NCI-H748 treated with DMSO at 0.1 percent for 48 hours (cell line): Measurements from ENCODE around the gene DMBX1.
A peak's percentile ranks its signal among the peaks of the same experiment; 100 is the strongest.

Experiments
- DNase-seq: peaks from one replicate; lab custom pipeline; 2025; lab: John Stamatoyannopoulos, UW

Gene DMBX1

DNA sequence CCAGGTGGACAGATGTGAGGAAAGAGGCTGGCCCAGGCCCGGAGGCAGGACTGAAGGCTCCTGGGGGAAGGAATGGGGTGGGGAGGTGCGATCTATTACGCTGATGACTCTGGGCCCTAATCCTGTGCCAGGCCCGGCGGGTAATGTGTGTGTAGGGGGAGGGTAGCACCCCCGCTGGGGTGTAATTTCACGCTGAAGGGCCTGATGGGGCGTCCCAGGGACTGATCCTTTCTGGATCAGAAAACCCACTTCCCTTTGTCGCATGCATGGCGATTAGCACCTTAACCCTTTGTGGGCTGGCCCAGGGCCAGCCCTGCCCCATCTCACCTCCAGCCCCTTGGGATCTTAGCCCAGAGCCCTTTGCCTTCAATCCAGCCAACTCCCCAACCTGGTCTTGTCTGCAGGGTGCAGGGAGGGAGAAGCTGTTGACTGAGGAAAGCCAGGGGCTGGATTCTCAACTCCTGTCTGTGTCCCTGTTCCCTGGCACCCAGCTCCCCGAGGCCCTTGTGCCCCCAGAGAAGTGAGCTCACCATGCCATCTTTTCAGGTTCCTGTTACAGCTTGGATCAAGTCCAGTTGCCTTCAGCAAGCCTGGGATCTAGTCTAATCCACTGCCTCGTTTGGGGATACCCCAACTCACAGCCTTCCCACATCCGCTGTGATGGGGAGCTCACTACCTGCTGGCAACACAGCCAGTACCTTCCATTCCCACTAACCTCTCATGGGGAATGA is 35.8 kb downstream of the DMBX1 start:
- DNase-seq = no peak

GRCh38 chr1:46526013-46526690 is 36.5 kb downstream of the DMBX1 start:
- no peak for DNase-seq

DNA sequence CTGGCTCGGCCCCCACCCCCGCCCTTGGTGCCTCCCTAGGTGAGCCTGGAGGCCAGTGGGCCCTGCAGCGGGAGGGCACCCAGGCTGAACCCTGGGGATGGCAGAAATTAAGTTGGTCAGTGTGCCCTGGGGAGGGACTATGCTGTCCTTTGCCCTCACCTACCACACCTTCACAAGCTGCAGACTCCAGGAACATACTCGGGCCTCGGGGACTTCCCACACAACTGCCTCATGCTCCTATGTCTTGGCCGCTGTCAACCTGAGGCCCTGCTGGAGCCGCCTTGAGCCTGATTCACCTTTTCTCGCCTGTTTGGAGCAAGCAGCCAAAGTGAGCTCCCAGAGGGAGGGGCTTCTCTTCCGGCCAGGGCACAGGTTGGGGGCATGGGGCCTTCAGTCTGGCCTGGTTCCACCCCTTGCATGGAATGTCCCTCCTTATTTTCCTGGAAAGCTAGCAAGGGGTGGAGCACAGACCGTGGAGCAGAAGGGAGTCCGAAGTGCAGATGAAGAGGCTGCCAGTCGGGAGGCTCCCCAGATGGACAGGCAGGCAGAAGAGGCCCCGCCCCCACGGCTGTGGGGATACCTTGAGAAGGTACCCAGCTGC is 37.2 kb downstream of the DMBX1 start:
- no peak for DNase-seq

- peak; percentile 48 for DNase-seq
Measured at GRCh38 chr1:46527474-46528296, 38.0 kb downstream of the DMBX1 start.

- no peak for DNase-seq
Measured at GRCh38 chr1:46528297-46528955, 38.8 kb downstream of the DMBX1 start.

DNA sequence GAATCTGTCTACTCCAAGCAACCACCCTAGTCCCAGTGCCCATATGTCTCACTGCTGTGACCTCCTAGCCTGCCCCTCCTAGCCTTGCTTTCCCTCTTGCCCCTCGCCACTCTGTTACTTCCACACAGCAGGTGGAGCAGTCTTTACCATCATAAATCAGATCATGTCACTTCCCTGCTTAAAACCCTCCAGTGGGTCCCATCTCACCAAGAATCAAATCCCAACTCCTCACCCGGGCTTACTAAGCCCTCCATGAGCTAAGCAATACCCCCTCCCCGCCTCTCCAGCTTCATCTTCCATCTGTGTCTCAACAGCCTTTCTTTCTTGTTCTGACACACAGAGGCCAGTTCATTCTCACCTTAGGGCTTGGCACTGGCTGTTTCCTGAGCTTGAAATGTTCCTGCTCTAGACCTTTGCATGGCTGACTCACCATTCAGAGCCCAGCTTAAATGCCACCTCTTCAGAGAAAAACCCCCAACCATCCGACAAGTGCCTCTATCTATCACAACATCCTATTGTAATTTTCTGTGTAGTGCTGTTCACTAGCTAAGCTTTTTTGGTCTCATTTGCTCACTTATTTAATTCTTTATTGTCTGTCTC is 39.5 kb downstream of the DMBX1 start:
- no peak for DNase-seq

GRCh38 chr1:46530311-46530710 is 40.7 kb downstream of the DMBX1 start:
- no peak for DNase-seq

DNA sequence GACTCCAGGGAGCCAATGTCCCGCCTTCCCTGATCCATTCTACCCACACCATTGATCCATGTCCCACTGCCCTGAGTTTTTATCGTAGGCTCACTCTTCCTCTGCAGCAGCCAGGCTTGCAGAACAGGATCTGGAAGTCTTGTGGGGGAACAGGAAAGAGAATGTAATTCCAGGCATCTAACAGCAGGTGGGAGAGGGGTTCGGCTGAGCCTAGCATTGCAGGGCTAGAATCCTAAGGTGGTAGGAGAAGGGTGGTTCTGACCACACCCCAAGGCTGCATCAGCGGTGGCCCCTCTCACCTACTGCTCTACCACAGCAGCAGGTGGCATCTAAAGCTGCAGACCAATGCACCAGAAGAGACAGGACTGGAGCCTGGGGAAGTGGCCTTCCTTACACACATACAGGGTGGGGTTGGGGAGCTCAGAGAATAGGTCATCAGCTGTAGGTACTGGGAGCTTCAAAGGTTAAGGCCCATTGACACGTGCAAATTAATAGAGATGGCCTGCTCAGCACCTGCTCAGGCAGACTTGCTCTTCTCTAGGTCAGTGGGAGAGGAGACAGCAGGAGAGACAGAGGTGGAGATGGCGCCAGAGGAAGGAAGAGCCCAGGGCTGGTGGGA is 41.3 kb downstream of the DMBX1 start:
- DNase-seq = no peak

DNA sequence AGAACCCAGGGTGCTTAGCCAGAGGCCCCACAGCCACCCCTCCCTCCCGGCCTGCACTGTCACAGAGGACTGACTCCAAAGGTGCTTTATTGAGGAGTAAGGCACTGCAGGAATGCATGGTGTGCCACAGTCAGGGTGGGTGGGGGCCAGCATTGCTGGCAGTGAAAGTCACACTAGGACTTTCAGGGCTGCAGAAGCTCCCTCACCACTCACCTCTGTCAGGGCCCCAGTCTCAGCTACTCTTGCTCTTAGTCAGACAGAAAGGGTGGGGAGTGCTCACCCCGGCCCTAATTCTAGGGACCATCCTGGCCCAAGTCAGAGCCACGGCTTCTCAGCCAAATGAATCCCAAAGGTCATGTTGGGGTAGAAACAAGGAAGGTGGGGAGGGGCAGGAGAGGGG is 42.5 kb downstream of the DMBX1 start:
- DNase-seq = no peak

- DNase-seq = peak; percentile 30
Measured at GRCh38 chr1:46532498-46533178, 43.0 kb downstream of the DMBX1 start.

- DNase-seq = peak; percentile 30
Measured at GRCh38 chr1:46533179-46533864, 43.7 kb downstream of the DMBX1 start.

- DNase-seq = no peak
Measured at GRCh38 chr1:46535063-46535462, 45.4 kb downstream of the DMBX1 start.

- no peak for DNase-seq
Measured at GRCh38 chr1:46536527-46536926, 46.9 kb downstream of the DMBX1 start.

DNA sequence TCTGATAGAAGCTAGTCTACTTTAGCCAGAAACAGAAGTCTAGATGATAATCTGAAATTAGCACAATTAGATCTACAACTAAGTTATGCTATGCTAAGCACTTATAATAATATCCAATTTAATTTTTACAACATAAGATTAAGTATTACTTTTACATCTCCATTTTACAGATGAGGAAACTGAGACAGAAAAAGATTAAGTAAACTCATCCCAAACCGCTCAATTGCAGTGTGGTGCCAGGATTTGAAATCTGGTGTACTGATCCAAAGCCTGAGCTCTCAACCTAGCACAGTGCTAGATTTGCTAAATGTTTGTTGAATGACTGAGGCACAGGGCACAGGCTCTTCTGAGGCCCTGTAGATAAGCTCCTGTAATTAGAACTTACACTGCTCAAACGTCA is 48.0 kb downstream of the DMBX1 start:
- DNase-seq = no peak

DNA sequence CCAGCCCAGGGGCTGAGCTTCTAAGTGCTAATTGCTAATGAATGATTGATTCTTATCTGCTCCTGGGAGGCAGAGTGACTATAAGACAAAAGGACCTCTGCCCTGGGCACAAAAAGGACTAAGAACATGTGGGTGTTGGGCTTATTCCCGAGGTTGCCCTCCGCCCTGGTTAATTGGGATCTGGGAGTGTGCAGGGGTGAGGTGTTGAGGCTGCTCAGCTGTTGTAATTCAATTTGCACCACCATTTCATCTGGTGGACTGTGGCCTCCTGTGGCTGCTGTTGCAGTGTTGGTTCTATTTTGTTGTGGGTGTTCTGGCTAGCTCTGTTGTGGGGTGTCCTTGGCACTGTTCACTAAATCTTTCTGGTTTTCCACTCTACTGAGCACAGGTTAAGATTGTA is 48.5 kb downstream of the DMBX1 start:
- DNase-seq = no peak
